Endothelial cell of umbilical vein (primary cell): ENCODE results near the gene GPR108. TPM values are rescaled to one million over a fixed set of nuclear protein-coding genes. Genes with fewer than 3 reads are reported as not detected.

Experiments used
- BruUV-seq: library from RNA; stranded (reverse); fragments of 400-500 nt; replicated peaks from 2 replicates; lab custom pipeline; 2021; lab: Mats Ljungman, UMichigan
- CTCF ChIA-PET: fragments of 300-600, 350-600 bp; sonication (Branson Sonifier 250); formaldehyde crosslinking; loops from one replicate; lab custom pipeline; 2021; ENCODE audit warnings: antibody characterized with exemption, inconsistent platforms; lab: Charles Lee
- POLR2A ChIA-PET: fragments of 300-600, 350-600 bp; sonication (Branson Sonifier 250); formaldehyde crosslinking; loops from one replicate; lab custom pipeline; 2021; ENCODE audit warnings: antibody characterized with exemption, inconsistent platforms; lab: Charles Lee
- DNase-seq: peaks from one replicate; pipeline ENCODE4 v3.0.0-alpha.2; 2011; ENCODE audit warnings: low read depth, low spot score
- FAIRE-seq: peaks from 2 replicates; lab custom pipeline; 2011; peaks lifted over from hg19 to GRCh38; lab: Jason Lieb, UNC
- H2AFZ ChIP-seq: 2 replicates; pipeline ENCODE4 v1.6.0; 2012; ENCODE audit warnings: low read depth, low read length, control low read depth, inconsistent platforms
- H3K27ac ChIP-seq: 2 replicates; pipeline ENCODE4 v1.5.1; 2011; ENCODE audit warnings: low read depth, mild to moderate bottlenecking, control low read depth, low read length, moderate library complexity; ENCODE audit not compliant: insufficient read depth
- H3K27me3 ChIP-seq, 2 experiments: 2 replicates each; pipeline versions ENCODE4 v1.6.0 to v1.6.1; 2011; ENCODE audit warnings: low read length in 2 of 2, mixed read lengths in 1 of 2; ENCODE audit not compliant: control insufficient read depth in 2 of 2, insufficient read depth in 2 of 2
- H3K36me3 ChIP-seq, 2 experiments: 2 replicates in 1 of 2; 3 replicates in 1 of 2; pipeline ENCODE4 v1.5.1; 2011; ENCODE audit warnings: low read length in 2 of 2, mild to moderate bottlenecking in 1 of 2, moderate library complexity in 1 of 2; ENCODE audit not compliant: control insufficient read depth in 2 of 2, insufficient read depth in 2 of 2; ENCODE audit errors: extremely low read depth in 1 of 2
- H3K4me1 ChIP-seq: 3 replicates; pipeline ENCODE4 v1.5.1; 2011; ENCODE audit warnings: mild to moderate bottlenecking, low read length; ENCODE audit not compliant: control insufficient read depth, insufficient read depth; ENCODE audit errors: extremely low read depth
- H3K4me2 ChIP-seq: 2 replicates; pipeline ENCODE4 v1.6.1; 2011; ENCODE audit warnings: low read length, control low read depth, mixed read lengths; ENCODE audit not compliant: insufficient read depth
- H3K4me3 ChIP-seq, 3 experiments: fragments of 200-600 bp in 1 of 3; sonication (generic), shearing (Covaris generic) in 1 of 3; replicated peaks in 1 of 3; 2 replicates each; pipeline ENCODE4 v1.5.1; 2011 to 2016; ENCODE audit warnings: control low read depth in 3 of 3, low read length in 3 of 3, mild to moderate bottlenecking in 2 of 3, inconsistent platforms in 1 of 3, low read depth in 1 of 3, moderate library complexity in 1 of 3; ENCODE audit not compliant: insufficient read depth in 1 of 3
- H3K79me2 ChIP-seq: 2 replicates; pipeline ENCODE4 v1.6.0; 2012; ENCODE audit warnings: low read length, inconsistent platforms; ENCODE audit not compliant: control insufficient read depth, insufficient read depth
- H3K9ac ChIP-seq: replicated peaks from 2 replicates; pipeline ENCODE3; 2011; ENCODE audit warnings: low read length, control low read depth; ENCODE audit not compliant: insufficient read depth; ENCODE audit errors: extremely low read depth
- H3K9me1 ChIP-seq: replicated peaks from 3 replicates; pipeline ENCODE4 v1.6.0; 2011; ENCODE audit warnings: mild to moderate bottlenecking, low read length; ENCODE audit not compliant: control insufficient read depth, insufficient read depth; ENCODE audit errors: extremely low read depth
- H3K9me3 ChIP-seq: replicated peaks from 2 replicates; pipeline ENCODE4 v1.5.1; 2012; ENCODE audit warnings: low read length, inconsistent platforms; ENCODE audit not compliant: control insufficient read depth, insufficient read depth
- H4K20me1 ChIP-seq: replicated peaks from 2 replicates; pipeline ENCODE3; 2011; ENCODE audit warnings: mild to moderate bottlenecking, low read length; ENCODE audit not compliant: control insufficient read depth, insufficient read depth; ENCODE audit errors: extremely low read depth
- EZH2 ChIP-seq: IDR thresholded peaks from 2 replicates; pipeline ENCODE4 v1.6.1; 2012; ENCODE audit warnings: borderline replicate concordance, low read depth, mild to moderate bottlenecking, moderate library complexity, low read length, inconsistent platforms; ENCODE audit not compliant: severe bottlenecking
- FOS ChIP-seq: IDR thresholded peaks from 2 replicates; pipeline ENCODE4 v1.6.1; 2011; ENCODE audit warnings: mild to moderate bottlenecking, low read length, moderate library complexity, borderline replicate concordance; ENCODE audit not compliant: insufficient read depth
- GATA2 ChIP-seq: IDR thresholded peaks from 2 replicates; pipeline ENCODE4 v1.7.0; 2011; ENCODE audit warnings: low read depth, mild to moderate bottlenecking, moderate library complexity, mixed read lengths, low read length; ENCODE audit not compliant: insufficient read length, insufficient read depth
- JUN ChIP-seq: IDR thresholded peaks from 2 replicates; pipeline ENCODE4 v1.6.1; 2011; ENCODE audit warnings: borderline replicate concordance, low read depth; ENCODE audit not compliant: insufficient read length, insufficient read depth
- MYC ChIP-seq: IDR thresholded peaks from one replicate; pipeline ENCODE4 v1.6.1; 2011; ENCODE audit warnings: mild to moderate bottlenecking, low read depth, low read length
- POLR2A ChIP-seq: IDR thresholded peaks from 2 replicates; pipeline ENCODE4 v1.6.1; 2012; ENCODE audit warnings: low read depth, mild to moderate bottlenecking, control low read depth, low read length
- POLR2AphosphoS5 ChIP-seq: IDR thresholded peaks from 2 replicates; pipeline ENCODE4 v1.6.1; 2012; ENCODE audit warnings: low read depth, mild to moderate bottlenecking, control low read depth, low read length, moderate library complexity; ENCODE audit not compliant: insufficient read depth
- dilution Hi-C: fragments of 300-500 bp; cut with MboI; formaldehyde crosslinking; loops from one replicate; pipeline ENCODE4 v1.15.0; 2019; ENCODE audit warnings: low sequenced_read_pairs; ENCODE audit not compliant: extremely low pct_ligation_motif_present
- intact Hi-C: fragments of 100-400 bp; cut with micrococcal nuclease; formaldehyde crosslinking; loops from one replicate; pipeline ENCODE4 v1.10.0; 2022
- microRNA-seq: library from miRNA; unstranded; fragments of <30 nt; microRNA quantifications from one replicate; pipeline ENCODE4 v1.2.0, GENCODE V29; 2021; ENCODE audit warnings: borderline number of aligned reads, borderline replicate concordance
- polyA plus RNA-seq, 4 experiments: library from polyadenylated mRNA; depleted of rRNA in 3 of 4; stranded (reverse) in 3 of 4; unstranded in 1 of 4; fragments of >200 nt; gene quantifications; 2 replicates each; pipeline versions ENCODE4 v1.2.1 to v1.2.3, GENCODE V29; 2011 to 2012; ENCODE audit warnings: missing spikeins in 1 of 4
- total RNA-seq: library from RNA; stranded (reverse); gene quantifications from 2 replicates; pipeline ENCODE4 v1.2.3, GENCODE V29; 2021
- TF ChIP-seq, protein P1 (sequence below), 2 donors: IDR thresholded peaks; 1 replicate in 1 of 2; 2 replicates in 1 of 2; pipeline ENCODE4 v1.5.1; 2011; ENCODE audit warnings: low read length in 2 of 2, mild to moderate bottlenecking in 2 of 2, moderate library complexity in 2 of 2, control low read depth in 1 of 2, inconsistent platforms in 1 of 2, low read depth in 1 of 2; ENCODE audit not compliant: insufficient read depth in 1 of 2; ENCODE audit errors: extremely low read depth in 1 of 2
- TF ChIP-seq, protein P2 (sequence below): IDR thresholded peaks from 2 replicates; pipeline ENCODE4 v1.6.1; 2011; ENCODE audit not compliant: insufficient read depth, insufficient read length

GPR108 gene
- total and polyA plus RNA-seq, 2 donors (not counting 3 experiments of a cell fraction or from before 2014, with no cell fraction given): 68.5 to 80.2 TPM

DNA sequence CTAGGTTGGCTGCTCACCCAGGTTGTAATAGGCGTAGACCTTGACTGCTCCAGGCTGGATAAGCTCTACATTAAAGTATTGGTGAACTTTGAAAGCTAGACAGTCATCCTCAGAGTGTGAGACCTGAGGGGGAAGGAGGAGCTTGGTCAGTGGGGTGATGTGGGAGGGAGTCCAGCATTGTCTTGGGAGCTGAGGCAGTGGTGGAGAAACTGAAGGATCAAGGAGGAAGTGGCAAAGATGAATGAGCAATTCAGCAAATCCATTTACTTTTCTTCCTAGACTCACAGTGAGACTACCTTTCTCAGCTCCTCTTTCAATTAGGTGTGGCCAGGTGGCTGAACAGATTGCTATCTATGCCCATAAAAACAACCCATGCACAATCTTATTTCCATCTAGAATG is 57.2 kb downstream of the GPR108 start:
- BruUV-seq: no TSS peak
- intact Hi-C loops: no loop called here
- Histone ChIP-seq H3K79me2 (no peaks in the 10 kb centered on the region), H3K4me3 (no peak overlapping the region), H3K9me3 (no peaks in the 10 kb centered on the region), H3K9ac (no peak overlapping the region), H3K9me1 (no peaks in the 10 kb centered on the region), H3K4me2 (no peak overlapping the region), H3K4me1 (peaks cover under 1% of the 10 kb centered on the region), H3K27me3 (peaks cover 0 to 1% of the 10 kb centered on the region in 2 experiments), H2AFZ (no peak overlapping the region), H4K20me1 (no peaks in the 10 kb centered on the region), H3K36me3 (no peaks in the 10 kb centered on the region), H3K27ac (no peak overlapping the region)
- DNase-seq (no peak), FAIRE-seq (no peak)
- ChIA-PET CTCF (no interaction called here), POLR2A (no interaction called here)
- dilution Hi-C loops: no loop called here
- TF ChIP-seq MYC: no peak
- no peak for TF ChIP-seq FOS
- TF ChIP-seq POLR2AphosphoS5: no peak
- no peak for TF ChIP-seq JUN
- TF ChIP-seq POLR2A: no peak
- no peak for TF ChIP-seq GATA2
- TF ChIP-seq, protein P1, sequence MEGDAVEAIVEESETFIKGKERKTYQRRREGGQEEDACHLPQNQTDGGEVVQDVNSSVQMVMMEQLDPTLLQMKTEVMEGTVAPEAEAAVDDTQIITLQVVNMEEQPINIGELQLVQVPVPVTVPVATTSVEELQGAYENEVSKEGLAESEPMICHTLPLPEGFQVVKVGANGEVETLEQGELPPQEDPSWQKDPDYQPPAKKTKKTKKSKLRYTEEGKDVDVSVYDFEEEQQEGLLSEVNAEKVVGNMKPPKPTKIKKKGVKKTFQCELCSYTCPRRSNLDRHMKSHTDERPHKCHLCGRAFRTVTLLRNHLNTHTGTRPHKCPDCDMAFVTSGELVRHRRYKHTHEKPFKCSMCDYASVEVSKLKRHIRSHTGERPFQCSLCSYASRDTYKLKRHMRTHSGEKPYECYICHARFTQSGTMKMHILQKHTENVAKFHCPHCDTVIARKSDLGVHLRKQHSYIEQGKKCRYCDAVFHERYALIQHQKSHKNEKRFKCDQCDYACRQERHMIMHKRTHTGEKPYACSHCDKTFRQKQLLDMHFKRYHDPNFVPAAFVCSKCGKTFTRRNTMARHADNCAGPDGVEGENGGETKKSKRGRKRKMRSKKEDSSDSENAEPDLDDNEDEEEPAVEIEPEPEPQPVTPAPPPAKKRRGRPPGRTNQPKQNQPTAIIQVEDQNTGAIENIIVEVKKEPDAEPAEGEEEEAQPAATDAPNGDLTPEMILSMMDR (IDR thresholded peaks at IDR 0.05; ENCODE audit: extremely low read depth in 1 of 2, insufficient read depth in 1 of 2, low read depth in 1 of 2, low read length in 2 of 2): no peak
- TF ChIP-seq, protein P2, sequence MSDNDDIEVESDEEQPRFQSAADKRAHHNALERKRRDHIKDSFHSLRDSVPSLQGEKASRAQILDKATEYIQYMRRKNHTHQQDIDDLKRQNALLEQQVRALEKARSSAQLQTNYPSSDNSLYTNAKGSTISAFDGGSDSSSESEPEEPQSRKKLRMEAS: no peak
- TF ChIP-seq EZH2: no peak

Small RNA genes within 50 kb of the gene (microRNA-seq; reads per million reads assigned to microRNA genes)
- not detected for gene MIR6791

Other genes starting within 250 kb of the GPR108 start
- gene TUBB4A, start 235.3 kb downstream of the GPR108 start, total RNA-seq: not detected in 2 replicates
- gene TUBB4A, start 235.3 kb downstream of the GPR108 start, polyA plus RNA-seq: not detected in 2 replicates
- 0.53 and 0.72 TPM in 2 replicates for gene TNFSF9, start 206.6 kb downstream of the GPR108 start, total RNA-seq
- 0.52 and 0.88 TPM in 2 replicates for gene TNFSF9, start 206.6 kb downstream of the GPR108 start, polyA plus RNA-seq
- gene CD70, start 146.4 kb downstream of the GPR108 start, total RNA-seq: not detected in 2 replicates
- gene CD70, start 146.4 kb downstream of the GPR108 start, polyA plus RNA-seq: 0.10 TPM in 1 of 2 replicates, not detected in the other
- not detected in 2 replicates for gene TNFSF14, start 67.4 kb downstream of the GPR108 start, total RNA-seq
- not detected in 2 replicates for gene TNFSF14, start 67.4 kb downstream of the GPR108 start, polyA plus RNA-seq
- not detected in 2 replicates for gene C3, start 16.9 kb downstream of the GPR108 start, total RNA-seq
- 0.08 and 0.23 TPM in 2 replicates for gene C3, start 16.9 kb downstream of the GPR108 start, polyA plus RNA-seq
- gene TRIP10, start 2.1 kb upstream of the GPR108 start, total RNA-seq: 65.7 and 69.3 TPM in 2 replicates
- 26.3 and 28.4 TPM in 2 replicates for gene TRIP10, start 2.1 kb upstream of the GPR108 start, polyA plus RNA-seq
- 0.53 TPM in 1 of 2 replicates, not detected in the other for gene SH2D3A, start 29.9 kb upstream of the GPR108 start, total RNA-seq
- 0.04 and 0.06 TPM in 2 replicates for gene SH2D3A, start 29.9 kb upstream of the GPR108 start, polyA plus RNA-seq
- gene VAV1, start 35.1 kb upstream of the GPR108 start, total RNA-seq: not detected in 2 replicates
- gene VAV1, start 35.1 kb upstream of the GPR108 start, polyA plus RNA-seq: not detected in 2 replicates
- gene ADGRE1, start 150.0 kb upstream of the GPR108 start, total RNA-seq: not detected in 2 replicates
- gene ADGRE1, start 150.0 kb upstream of the GPR108 start, polyA plus RNA-seq: not detected in 2 replicates